Measurements from ENCODE around the gene TPST2.
"Not testable (repeated sequence)": the region's sequence is repeated elsewhere in the genome, so short reads cannot be mapped to it uniquely, and the experiment has no call there.

The TPST2 gene

DNA sequence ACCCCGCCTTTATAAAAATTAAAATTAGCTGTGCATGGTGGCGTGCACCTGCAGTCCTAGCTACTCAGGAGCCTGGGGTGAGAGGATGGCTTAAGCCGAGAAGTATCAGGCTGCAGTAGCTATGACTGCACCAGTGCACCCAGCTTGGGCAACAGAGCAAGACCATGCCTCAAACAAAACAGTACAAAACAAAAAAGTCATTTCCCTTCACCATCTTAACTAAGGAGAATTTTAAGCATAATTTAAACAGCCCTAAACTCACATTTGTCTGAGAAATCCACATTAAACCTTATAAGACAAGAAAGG, 54.4 kb downstream of the TPST2 start:
- TF ChIP-seq, protein P1, sequence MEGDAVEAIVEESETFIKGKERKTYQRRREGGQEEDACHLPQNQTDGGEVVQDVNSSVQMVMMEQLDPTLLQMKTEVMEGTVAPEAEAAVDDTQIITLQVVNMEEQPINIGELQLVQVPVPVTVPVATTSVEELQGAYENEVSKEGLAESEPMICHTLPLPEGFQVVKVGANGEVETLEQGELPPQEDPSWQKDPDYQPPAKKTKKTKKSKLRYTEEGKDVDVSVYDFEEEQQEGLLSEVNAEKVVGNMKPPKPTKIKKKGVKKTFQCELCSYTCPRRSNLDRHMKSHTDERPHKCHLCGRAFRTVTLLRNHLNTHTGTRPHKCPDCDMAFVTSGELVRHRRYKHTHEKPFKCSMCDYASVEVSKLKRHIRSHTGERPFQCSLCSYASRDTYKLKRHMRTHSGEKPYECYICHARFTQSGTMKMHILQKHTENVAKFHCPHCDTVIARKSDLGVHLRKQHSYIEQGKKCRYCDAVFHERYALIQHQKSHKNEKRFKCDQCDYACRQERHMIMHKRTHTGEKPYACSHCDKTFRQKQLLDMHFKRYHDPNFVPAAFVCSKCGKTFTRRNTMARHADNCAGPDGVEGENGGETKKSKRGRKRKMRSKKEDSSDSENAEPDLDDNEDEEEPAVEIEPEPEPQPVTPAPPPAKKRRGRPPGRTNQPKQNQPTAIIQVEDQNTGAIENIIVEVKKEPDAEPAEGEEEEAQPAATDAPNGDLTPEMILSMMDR (conservative IDR thresholded peaks at IDR 0.05): no peak
- no peak for TF ChIP-seq ZFX (IDR thresholded peaks at IDR 0.05)
- no peak overlapping the region for H3K27ac ChIP-seq

DNA sequence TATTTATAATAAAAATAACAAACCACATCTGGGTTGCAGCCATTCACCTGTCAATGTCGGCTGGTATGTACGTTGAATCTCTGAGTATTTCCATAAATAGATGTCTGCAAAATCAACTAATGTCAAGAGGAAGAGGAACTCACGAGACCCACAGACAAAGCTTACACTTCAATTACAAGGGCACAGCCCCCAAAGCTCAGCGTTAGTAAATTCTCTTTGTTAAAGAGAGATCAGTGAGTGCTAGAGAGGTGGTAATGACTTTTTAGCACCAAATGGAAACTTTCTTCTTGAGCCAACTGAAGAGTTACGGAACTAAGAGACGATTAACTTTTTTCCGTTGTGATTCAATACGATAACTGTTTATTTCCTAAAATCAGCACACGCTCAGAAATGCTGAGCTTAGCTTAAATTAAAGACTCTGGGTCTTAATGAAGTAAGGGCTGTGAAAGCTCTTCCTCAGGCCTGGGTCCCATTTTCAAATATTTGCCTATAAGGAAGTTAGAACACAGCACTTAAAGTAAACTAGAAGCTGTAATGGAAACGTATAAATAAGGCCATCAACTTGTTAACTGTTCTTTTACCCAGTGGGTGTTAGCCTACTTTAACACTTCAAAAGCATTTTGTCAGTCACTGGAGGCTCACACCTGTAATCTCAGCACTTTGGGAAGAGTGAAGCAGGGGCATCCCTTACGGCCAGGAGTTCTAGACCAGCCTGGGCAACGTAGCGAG, 54.9 kb downstream of the TPST2 start:
- H3K27ac ChIP-seq: no peak overlapping the region
- TF ChIP-seq ZFX (IDR thresholded peaks at IDR 0.05): no peak
- TF ChIP-seq, protein P1 (conservative IDR thresholded peaks at IDR 0.05): no peak

DNA sequence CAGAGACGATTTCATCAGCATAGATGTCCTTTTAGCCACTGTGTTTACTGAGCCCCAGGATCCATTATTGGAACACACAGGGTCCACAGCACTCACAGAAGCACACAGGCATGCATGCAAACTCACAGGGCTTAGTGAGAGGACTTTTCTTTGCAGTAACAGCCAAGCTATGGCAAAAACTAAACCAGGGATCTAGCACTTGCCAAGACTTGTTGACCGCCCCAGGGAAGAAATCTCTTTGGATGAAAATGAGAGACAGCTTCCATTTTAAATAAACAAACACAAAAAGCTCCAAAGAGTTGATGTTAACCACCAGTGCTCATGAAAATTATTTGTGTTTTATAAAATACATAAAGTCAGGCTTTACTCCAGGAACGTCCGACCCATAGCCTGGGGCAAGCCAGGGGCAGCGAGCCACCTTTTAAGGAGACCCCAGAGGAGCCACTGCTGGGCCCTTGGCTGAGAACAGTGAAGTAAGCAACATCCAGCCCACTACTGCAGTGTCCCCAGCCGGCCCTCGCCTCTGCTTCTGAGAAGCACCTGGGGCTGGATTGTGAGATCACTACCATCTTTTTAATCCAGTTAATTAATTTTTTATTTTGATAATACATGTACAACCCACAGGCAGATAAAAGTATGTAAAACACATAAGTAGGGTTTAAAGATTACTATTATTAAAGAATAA, 55.6 kb downstream of the TPST2 start:
- no peak overlapping the region for H3K27ac ChIP-seq
- TF ChIP-seq, protein P1 (conservative IDR thresholded peaks at IDR 0.05): no peak
- TF ChIP-seq ZFX (IDR thresholded peaks at IDR 0.05): no peak

DNA sequence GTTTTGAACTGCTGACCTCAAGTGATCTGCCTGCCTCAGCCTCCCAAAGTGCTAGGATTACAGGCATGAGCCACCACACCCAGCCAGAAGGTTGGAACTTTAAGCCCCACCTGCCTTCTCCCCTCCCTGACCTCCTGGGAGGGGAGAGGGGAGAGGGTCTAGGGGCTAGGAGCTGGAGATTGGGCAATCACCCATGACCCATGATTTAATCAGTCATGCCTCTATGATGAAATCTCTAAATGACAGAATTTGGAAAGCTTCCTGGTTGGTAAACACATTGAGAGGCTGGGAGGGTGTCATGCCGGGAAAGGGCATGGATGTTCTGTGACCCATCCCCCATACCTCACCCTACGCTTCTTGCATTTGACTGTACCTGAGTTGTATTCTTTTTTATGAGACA, 60.6 kb downstream of the TPST2 start:
- peak overlapping the region; percentile 25 for H3K27ac ChIP-seq

DNA sequence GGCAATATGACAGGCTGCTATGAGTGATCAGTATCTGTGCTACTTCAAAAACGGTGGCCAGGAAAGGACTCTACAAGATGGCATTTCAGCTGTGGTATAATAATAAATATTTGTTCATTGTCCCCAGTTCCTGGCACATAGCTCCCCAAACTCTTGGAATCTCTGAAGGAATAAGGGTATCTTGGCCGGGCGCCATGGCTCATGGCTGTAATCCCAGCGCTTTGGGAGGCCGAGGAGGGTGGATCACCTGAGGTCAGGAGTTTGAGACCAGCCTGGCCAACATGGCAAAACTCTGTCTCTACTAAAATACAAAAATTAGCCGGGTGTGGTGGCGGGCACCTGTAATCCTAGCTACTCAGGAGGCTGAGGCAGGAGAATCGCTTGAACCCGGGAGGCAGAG, 61.4 kb downstream of the TPST2 start:
- not testable (repeated sequence) for H3K27ac ChIP-seq

More for the DNA sequence above, 60.6 kb downstream of the TPST2 start:
- no peak for TF ChIP-seq ZFX (IDR thresholded peaks at IDR 0.05)
- TF ChIP-seq, protein P1 (conservative IDR thresholded peaks at IDR 0.05): no peak

DNA sequence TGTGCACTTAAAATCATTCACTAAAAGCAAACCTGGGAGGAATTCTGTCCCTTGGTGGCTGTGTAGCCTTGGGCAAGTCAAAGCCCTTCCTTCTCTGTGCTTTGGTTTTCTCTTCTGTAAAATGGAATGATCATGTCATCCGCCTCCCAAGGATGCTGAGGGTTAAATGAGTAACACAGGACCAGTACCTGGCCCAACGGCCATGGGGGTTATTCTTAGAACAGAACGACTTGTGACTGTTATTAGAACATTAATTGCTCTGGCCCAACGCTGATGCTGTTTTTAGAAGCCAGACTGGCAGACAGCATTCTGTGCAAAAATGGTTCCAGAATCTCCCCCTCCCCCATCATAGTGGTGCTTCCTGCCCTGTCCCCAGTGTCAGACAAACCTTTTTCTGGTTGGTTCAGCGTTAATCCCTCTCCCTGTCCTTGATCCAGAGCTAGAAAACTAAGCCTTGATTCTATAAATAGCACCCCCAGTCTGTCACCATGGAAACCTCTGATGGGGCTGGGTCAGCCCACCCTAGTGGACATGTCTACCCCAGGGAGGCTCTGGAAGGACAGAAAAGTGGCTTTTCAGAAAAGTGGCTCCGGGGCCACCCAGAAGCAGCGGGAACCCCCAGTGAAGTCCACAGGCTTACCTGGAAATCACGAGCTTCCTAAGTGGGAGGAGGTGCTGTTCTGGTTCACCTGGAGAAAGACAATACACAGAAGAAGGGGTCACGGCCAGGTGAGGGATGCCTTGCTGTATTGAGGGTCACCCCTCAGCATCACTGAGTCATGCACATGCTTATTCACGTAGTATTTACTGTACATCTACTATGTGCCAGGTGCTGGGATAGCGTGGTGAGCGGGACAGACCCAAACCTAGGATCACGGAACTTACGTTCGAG, 62.1 kb downstream of the TPST2 start:
- no peak for TF ChIP-seq ZFX (IDR thresholded peaks at IDR 0.05)
- TF ChIP-seq, protein P1 (conservative IDR thresholded peaks at IDR 0.05): no peak
- no peak overlapping the region for H3K27ac ChIP-seq

- H3K27ac ChIP-seq: no peak overlapping the region
- TF ChIP-seq ZFX (IDR thresholded peaks at IDR 0.05): no peak
- TF ChIP-seq, protein P1 (conservative IDR thresholded peaks at IDR 0.05): no peak
Observed at GRCh38 chr22:26527167-26527566, 62.8 kb downstream of the TPST2 start.

All from C4-2B (cell line).